HG03565 (cell line): Measurements from ENCODE around the gene GBP1.
"Not testable (repeated sequence)": the region's sequence is repeated elsewhere in the genome, so short reads cannot be mapped to it uniquely, and the experiment has no call there.

Experiments used
- ATAC-seq: cut with Tn5 transposase; IDR thresholded peaks from one replicate; pipeline ENCODE4 v1.9.1; 2021; ENCODE audit warnings: mild to moderate bottlenecking, moderate library complexity; ENCODE audit not compliant: unreplicated experiment

Gene GBP1

GRCh38 chr1:89022167-89022959 is 42.6 kb downstream of the GBP1 start, which contains the start of gene GBP3:
GBP3 (minus strand) TSS chr1:89022866; CDS start chr1:89020721, 2,145 bp downstream.
- peak; percentile 83 for ATAC-seq

GRCh38 chr1:89018318-89018717 is 46.7 kb downstream of the GBP1 start:
- not testable (repeated sequence) for ATAC-seq

- no peak for ATAC-seq
These were observed 56.5 kb downstream of the GBP1 start for GRCh38 chr1:89008511-89008910.

GRCh38 chr1:89005286-89006151 is 59.5 kb downstream of the GBP1 start:
- ATAC-seq: no peak
